Suppressor macrophage treated with lipopolysaccharide for 1 hour (primary cell): Measurements from ENCODE around the gene HLA-DRB5.
"Not testable (repeated sequence)": the region's sequence is repeated elsewhere in the genome, so short reads cannot be mapped to it uniquely, and the experiment has no call there.

ENCODE experiments used
- DNase-seq, 3 donors: peaks; one replicate each; pipeline ENCODE4 v3.0.0-alpha.2; 2020 to 2022

Gene HLA-DRB5

DNA sequence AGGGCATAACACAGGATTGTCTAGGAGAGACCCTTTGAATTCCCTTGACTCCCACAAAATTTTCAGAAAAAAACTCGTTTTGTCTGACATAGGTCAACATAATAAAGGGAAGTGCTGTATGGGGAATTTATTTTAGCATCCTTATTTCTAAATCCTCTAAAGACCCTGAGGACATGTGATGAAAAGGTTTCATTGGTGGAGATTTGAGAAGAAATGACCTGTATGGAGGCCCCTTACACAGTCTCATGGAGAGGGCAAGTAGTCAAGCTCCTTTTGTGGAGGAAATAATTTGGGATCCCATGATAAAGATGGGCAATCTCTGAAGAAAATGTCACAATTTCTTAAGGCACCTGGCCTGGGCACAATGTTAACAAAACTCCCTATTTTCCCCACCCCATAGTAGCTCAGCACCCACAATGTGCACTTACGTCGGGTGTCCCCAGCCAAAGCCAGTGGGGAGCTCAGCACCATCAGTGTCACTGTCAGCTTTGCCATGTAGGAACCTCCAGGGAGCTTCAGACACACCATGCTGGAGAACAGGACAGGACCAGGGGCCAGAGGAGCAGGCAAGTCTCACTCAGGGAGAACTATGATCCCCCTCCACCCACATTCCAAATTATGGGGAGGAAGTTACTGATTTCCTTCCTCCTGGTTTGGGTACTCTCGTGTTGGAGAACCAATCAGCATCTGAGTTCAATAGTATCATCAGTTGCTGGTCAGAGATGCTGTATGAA lies at the start of gene HLA-DRB5:
HLA-DRB5 (minus strand) TSS at position 591 of the 734 bp plus-strand sequence; CDS start at position 528, 63 bp downstream.
- DNase-seq, result peak; percentile 64 to 72 (median 64)

DNA sequence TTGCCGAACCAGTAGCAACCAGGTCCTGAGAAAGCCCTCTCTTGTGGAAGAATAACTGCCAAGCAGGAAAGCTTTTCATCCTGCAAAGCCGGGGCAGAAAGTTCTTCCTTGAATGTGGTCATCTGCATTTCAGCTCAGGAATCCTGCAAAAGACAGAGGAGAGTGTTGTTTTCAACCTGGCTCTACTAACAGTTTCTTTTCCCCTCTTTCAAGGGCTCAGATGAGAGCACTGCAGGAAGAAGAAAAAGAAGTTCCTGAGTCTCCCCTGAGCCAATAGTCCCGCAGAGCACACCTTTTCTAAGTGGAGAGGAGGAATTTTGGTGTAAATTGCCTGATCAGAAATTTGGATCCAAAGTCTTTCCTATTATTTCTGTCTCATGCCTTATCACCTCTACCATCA lies 48.9 kb upstream of the HLA-DRB5 start:
- DNase-seq, result no peak

DNA sequence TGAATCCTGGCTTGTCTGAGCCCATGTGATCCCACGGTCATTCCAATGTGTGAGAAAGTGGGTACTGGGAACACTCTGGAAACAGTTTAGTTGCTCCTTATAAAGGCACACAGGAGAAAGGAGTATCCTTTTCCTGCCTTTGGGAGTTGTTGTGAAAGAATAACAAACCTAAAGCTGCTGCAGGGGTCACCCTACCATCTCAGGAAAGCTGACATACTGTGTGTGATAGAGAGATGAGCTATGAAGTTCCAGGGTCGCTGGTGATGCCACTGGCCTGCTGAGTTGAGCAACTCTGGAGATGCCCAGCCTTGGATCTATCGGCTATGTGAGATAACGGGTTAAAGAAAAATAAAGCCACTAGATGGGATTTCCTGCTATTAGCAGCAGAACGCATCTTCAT lies 47.4 kb upstream of the HLA-DRB5 start:
- DNase-seq, result not testable (repeated sequence)

DNA sequence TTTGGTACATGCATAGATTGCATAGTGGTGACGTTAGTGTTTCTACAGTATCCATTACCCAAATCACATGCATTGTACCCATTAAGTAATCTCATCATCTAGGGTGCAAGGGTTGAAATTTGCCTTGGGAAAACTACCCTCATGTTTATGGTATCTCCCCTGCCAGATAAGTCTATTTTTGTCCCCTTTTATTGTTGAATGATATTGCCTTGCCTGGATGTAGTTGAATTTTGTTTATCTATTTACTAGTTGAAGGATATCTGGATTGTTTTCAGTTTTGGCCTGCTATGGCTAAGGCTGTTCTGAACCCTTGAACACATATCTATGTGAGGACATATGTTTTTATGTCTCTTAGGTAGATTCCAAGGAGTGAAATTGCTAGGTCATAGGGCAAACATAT lies 46.2 kb upstream of the HLA-DRB5 start:
- no peak for DNase-seq

DNA sequence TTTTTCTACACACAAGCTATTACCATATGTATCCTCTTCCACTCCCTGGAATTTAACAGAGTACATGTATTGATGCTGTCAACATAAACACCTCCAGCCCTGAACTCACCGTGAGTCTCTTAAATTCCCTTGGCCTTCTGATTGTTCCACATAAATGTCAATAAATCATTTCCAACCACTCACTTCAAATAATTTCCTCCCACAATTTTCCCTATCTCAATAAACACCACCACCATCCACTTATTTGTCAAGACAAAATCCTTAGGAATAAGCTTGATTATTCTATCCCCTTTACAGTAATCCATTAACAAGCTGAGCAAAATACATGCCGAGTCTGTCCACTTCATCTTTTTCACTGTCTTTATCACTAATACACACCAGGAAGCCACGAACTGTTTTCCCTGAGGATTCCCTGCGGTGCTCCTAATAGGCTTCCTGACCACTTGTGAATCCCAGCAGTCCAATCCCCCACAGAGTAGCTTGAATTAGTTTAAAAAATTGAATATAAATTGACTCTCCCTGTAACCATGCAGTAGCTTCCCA lies 40.3 kb upstream of the HLA-DRB5 start:
- no peak for DNase-seq

DNA sequence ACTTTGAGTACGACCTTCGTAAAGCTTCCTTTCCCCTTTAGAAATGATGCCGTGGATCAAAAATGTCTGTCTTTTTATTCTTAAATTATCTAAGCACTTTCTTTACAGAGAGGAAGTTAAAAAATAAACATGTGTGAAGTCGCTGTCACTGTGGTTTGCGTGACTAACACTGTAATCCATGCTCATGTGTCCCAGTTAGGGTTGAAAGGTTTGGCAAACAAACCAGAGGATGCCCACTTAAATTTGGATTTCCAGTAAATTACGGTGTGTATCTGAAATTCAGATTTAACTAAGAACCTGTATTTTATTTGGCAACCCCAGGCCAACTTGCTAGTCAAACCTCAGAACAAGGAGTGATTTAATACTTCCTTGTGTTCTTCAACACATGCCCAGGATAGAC lies 38.5 kb upstream of the HLA-DRB5 start:
- DNase-seq, result peak in 1 of 3 donors; percentile 45

DNA sequence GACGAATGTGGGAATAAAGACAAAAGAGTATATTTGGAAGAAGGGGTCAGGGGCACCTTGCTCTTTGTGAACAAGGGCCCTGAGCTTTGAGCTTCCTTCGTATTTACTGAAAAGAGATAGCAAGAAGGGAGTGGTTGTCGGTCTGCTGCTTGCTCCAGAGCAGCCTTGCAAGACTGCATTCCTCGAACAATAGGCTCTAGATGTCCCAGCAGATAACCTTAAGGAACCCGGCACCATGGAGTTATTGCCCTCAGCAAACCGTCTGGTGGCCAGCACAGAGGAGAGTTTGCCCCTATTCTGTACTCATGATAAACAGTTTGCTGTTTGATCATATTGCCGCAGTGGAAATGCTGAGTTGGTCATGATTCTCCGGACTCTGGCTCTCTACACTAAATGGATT lies 36.9 kb upstream of the HLA-DRB5 start:
- DNase-seq, result no peak

DNA sequence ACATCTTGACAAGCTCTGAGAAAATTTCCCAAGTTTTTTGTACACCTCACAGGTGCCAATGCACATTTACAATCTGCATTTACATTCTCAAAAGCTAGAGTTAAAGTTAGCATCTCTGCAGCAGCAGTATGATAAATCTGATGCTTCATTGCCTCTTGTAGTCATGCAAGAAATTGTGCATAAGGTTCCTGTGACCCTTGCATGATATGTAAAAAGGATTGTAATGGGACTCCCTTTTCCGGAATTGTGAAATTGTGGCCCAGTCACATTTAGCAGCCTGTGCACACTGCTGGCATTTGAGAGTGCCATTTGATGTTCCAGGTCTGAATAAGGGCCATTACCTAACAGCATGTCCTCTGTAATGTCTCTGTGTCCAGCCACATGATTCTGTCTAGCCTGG lies 35.4 kb upstream of the HLA-DRB5 start:
- no peak for DNase-seq

DNA sequence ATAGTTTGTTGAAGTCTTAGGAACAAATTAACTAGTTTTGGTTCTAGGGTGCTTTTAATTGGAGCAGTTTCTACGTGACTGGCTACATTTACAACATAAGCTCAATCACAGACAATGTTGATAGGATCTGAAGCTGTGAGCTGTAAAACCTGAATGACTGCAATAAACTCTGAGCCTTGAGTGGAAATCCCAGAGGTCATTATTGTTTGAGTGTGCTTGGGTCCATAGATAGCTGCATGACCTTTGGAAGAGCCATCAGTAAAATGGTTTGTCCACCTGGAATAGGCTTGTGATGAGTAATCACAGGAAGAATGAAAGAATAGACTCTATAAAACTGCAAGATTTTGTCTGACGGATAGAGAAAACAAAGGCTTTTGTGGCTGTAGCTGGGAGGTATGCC lies 32.9 kb upstream of the HLA-DRB5 start:
- DNase-seq, result no peak

DNA sequence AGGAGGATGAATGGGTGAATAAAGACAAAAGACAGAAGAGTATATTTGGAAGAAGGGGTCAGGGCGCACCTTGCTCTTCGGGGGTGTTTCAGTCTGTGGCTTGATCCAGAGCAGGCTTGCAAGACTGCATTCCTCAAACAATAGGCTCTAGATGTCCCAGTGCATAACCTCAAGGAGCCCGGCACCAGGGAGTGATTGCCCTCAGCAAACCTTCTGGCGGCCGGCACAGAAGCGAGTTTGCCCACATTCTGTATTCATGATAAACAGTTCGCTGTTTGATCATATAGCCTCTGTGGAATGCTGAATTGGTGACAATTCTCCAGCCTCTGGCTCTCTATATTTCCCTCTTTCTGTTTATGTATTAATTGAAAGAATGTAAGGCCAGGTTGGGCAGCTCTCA lies 29.7 kb upstream of the HLA-DRB5 start:
- DNase-seq, result no peak

DNA sequence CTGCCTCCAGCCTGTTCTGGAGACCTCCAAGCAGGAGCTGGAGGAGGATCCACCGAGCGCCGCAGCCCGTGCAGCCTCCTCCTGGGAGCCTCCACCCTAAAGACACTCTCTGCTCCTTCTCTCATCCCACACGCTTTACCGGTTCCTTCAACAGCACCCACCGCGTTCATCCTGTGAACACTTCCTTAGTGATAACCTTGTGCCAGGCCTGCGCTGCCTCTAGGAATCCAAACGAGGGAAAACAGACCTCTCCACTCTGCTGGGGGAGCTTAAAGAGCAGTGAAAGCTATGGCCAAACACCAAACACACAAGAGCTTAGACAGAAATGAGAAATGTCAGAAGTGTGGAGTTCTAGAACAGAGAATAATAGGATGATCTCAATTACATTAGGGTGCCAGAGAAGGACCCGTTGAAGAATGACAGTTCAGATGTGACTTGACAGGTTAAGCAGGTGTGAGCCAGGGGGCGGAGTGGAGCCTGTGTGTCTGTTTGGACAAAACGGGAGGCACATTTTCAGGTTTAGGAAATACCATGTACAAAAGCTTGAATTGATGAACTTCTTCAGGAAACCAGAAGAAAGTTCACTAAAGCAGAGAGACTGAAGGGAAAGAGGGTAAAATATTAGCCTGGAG lies 28.5 kb upstream of the HLA-DRB5 start:
- no peak for DNase-seq

DNA sequence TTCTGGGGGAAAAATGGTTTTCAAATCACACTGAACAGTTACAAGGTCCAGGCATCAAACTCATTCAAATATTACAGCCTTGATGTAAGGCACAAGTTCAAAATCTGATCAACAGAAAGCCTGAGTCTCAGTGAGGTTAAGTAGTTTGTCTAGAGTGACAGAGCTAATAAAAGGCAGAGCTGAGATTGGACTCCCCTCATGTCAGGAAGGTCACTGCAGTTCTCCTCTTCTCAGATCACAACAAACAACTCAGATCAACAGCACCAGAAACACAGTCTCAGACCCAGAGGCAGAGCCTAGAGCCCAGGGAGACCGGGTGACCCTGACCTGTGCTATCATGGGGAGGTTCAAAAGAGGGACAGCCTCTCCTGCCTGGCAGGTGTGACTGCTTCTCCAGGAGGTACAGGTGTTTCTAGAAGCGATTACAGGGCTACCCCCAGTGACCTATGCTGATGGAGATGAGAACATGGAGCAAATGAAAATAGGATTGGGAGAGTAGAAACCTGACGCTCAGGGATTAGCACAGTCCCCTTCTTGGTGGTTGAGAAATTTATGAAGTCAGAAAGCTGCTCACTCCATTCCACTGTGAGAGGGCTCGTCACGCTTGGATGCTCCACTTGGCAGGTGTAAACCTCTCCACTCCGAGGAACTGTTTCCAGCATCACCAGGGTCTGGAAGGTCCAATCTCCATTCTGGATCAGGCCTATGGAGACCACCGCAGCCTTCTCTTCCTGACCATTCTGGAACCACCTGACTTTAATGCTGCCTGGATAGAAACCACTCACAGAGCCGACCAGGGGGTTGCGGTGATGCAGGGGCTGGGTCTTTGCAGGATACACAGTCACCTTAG lies 24.3 kb upstream of the HLA-DRB5 start:
- no peak for DNase-seq

DNA sequence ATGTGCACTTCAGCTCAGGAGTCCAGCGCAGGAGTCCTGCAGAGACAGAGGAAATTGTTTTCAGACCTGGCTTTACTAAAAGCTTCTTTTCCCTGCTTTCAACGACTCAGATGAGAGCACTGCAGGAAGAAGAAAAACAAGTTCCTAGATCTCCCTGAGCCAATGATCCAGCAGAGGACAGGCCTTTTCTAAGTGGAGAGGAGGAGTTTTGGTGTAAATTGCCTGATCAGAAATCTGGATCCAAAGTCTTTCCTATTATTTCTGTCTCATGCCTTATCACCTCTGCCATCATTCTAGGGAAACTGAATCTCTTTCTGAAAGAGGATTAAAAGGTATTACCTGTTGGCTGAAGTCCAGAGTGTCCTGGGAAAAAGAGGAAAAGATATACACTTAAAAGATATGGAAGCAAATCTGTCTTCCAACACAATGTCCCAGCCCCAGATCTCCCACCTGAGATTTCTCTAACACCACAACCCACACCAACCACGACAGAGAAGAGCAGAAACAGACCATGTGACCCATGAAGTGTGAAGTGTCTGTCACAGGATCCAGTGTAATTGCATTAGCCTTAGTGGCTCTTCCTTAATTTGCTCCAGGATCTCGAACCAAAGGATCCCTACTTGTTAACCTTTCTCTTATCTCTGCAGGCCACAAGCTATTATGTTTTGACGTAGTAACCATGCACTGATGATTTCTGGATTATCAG lies 23.1 kb upstream of the HLA-DRB5 start:
- peak in 1 of 3 donors; percentile 5 for DNase-seq

DNA sequence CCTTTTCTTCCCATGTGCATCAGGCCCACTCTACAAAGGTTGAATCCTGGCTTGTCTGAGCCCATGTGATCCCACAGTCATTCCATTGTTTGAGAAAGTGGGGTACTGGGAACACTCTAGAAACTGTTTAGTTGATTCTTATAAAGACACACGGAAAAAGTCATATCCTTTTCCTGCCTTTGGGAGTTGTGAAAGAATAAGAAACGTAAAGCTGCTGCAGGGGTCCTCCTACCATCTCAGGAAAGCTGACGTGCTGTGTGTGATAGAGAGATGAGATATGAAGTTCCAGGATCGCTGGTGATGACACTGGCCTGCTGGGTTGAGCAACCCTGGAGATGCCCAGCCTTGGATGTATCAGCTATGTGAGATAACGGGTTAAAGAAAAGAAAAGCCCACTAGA lies 21.3 kb upstream of the HLA-DRB5 start:
- DNase-seq, result peak; percentile 40 to 71 (median 54)

DNA sequence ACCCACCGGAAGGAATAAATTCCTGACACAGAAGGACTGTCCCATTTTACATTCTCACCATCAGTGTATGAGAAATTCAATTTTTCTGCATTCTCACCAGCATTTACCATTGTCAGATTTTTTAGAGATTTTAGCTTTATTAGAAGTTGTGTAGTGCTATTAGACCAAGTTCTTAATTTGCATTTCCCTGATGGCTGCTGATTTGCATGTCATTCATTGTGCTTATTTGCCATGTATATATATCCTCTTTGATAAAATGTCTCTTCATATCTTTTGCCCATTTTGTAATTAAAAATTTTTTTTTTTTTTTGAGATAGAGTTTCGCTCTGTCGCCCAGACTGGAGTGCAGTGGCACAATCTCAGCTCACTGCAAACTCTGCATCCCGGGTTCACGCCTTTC lies 9.8 kb upstream of the HLA-DRB5 start:
- DNase-seq, result no peak

DNA sequence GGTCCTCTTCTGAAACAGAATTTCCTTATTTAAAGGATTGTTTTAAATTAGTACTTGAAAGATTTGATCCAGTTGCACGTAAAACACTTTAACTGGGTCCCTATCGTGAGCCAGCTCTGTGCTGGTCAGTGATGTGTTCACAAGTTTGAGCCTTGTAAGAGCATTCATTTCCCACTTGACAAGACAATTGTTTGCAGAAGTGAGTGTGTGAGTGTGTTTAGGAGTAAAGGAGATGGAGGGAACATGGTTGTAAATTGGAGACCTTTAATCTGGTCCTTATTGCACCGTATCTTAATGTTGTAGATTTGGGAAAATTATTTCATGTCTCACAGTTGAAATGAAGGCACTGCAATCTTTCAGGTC lies 325 bp upstream of the HLA-DRB5 start:
- not testable (repeated sequence) for DNase-seq

DNA sequence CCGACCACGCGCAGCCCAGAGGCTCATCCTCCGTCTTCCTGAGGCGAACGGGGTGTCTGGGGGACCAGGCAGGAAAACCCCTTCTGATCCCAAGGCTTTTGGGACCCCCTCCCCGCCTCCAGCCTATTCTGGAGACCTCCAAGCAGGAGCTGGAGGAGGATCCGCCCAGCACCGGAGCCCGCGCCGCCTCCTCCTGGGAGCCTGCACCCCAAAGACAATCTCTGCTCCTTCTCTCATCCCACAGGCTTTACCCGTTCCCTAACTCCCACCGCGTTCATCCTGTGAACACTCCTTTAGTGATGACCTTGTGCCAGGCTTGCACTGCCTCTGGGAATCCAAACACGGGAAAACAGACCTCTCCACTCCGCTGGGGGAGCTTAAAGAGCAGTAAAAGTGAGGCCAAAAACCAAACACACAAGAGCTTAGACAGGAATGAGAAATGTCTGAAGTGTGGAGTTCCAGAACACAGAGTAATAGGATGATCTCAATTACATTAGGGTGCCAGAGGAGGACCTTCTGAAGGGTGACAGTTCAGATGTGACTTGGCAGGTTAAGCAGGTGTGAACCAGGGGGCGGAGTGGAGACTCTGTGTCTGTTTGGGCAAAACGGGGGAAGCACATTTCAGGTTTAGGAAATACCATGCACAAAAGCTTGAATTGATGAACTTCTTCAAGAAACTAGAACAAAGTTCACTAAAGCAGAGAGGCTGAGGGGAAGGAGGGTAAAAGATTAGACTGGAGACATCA lies 7.6 kb downstream of the HLA-DRB5 start:
- DNase-seq, result no peak

DNA sequence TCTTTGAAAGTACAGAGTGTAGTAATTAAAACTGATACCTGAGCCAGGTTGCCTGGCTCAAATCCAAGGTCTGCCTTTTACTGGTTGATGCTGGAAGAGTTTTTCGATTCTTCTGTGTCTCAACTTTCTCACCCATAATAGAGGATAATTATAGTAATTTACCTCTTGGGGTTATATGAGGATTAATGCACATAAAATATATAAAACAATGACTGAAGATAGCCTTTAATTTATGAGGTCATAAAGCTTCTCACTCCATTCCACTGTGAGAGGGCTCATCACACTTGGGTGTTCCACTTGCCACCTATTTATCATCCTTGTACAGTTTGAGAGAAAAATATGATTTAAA lies 10.2 kb downstream of the HLA-DRB5 start:
- no peak for DNase-seq

DNA sequence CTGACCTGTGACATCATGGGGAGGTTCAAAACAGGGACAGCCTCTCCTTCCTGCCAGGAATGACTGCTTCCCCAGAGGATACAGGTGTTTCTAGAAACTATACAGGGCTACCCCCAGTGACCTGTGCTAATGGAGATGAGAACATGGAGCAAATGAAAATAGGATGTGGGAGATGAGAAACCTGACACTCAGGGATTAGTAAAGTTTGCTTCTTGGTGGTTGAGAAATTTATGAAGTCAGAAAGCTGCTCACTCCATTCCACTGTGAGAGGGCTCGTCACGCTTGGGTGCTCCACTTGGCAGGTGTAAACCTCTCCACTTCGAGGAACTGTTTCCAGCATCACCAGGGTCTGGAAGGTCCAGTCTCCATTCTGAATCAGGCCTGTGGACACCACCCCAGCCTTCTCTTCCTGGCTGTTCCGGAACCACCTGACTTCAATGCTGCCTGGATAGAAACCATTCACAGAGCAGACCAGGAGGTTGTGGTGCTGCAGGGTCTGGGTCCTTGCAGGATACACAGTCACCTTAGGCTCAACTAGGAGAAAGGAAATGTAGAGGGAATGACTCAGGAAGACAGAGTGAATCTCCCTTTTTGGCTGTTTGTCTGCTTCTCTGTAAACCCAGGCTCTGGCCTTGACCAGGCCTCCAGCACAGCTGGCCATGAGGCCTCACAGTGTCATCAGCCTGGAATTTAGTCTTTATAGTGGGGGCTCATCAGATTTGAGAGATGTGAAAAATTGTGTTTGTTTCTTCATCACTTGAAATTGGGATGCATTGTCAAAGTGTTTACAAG lies 10.8 kb downstream of the HLA-DRB5 start:
- no peak for DNase-seq

DNA sequence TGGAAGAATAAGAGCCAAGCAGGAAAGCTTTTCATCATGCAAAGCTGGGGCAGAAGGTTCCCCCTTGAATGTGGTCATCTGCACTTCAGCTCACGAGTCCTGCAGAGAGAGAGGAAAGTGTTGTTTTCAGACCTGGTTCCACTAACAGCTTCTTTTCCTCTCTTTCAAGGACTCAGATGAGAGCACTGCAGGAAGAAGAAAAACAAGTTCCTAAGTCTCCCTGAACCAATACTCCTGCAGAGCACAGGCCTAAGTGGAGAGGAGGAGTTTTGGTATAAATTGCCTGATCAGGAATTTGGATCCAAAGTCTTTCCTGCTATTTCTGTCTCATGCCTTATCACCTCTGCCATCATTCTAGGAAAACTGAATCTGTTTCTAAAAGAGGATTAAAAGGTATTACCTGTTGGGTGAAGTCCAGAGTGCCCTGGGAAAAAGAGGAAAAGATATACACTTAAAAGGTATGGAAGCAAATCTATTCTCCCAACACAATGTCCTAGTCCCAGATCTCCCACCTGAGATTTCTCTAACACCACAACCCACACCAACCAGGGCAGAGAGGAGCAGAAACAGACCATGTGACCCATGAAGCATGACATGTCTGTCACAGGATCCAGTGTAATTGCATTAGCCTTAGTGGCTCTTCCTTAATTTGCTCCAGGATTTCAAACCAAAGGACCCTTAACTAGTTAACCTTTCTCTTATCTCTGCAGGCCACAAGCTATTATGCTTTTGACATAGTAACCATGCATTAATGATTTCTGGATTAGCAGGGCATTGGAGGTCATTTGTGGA lies 12.2 kb downstream of the HLA-DRB5 start:
- DNase-seq, result peak in 1 of 3 donors; percentile 40
